Trophoblast cell (in vitro differentiated cells and primary cell): ENCODE results near the gene LPXN.

ENCODE experiments used
- DNase-seq, 2 donors: peaks; one replicate each; pipeline ENCODE4 v3.0.0-alpha.2; 2016
- H2AFZ ChIP-seq: 2 replicates; pipeline ENCODE4 v1.6.1; 2013; ENCODE audit warnings: low read length, moderate library complexity, mild to moderate bottlenecking; ENCODE audit not compliant: insufficient read depth, poor library complexity
- H2AK5ac ChIP-seq: 2 replicates; pipeline ENCODE4 v1.6.1; 2013; ENCODE audit warnings: mild to moderate bottlenecking, low read length
- H2BK120ac ChIP-seq: 2 replicates; pipeline ENCODE4 v1.6.1; 2013; ENCODE audit warnings: low read length, mild to moderate bottlenecking, moderate library complexity; ENCODE audit not compliant: insufficient read depth, poor library complexity
- H2BK12ac ChIP-seq: 2 replicates; pipeline ENCODE4 v1.6.1; 2013; ENCODE audit warnings: mild to moderate bottlenecking, low read length, moderate library complexity
- H2BK5ac ChIP-seq: 2 replicates; pipeline ENCODE4 v1.6.1; 2013; ENCODE audit warnings: low read length, low read depth, moderate library complexity, mild to moderate bottlenecking; ENCODE audit not compliant: poor library complexity
- H3K14ac ChIP-seq: 2 replicates; pipeline ENCODE4 v1.6.1; 2013; ENCODE audit warnings: mild to moderate bottlenecking, low read length
- H3K18ac ChIP-seq: 2 replicates; pipeline ENCODE4 v1.6.1; 2013; ENCODE audit warnings: mild to moderate bottlenecking, low read length
- H3K23ac ChIP-seq: 2 replicates; pipeline ENCODE4 v1.6.1; 2013; ENCODE audit warnings: low read length
- H3K27ac ChIP-seq: 2 replicates; pipeline ENCODE4 v1.5.1; 2013; ENCODE audit warnings: low read depth, mild to moderate bottlenecking, inconsistent platforms, low read length, moderate library complexity
- H3K27me3 ChIP-seq: 2 replicates; pipeline ENCODE4 v1.6.1; 2013; ENCODE audit warnings: inconsistent platforms, mild to moderate bottlenecking, low read length, moderate library complexity; ENCODE audit not compliant: insufficient read depth
- H3K36me3 ChIP-seq, 2 experiments: 1 replicate in 1 of 2; 2 replicates in 1 of 2; pipeline ENCODE4 v1.6.1; 2013; ENCODE audit warnings: low read length in 2 of 2, mild to moderate bottlenecking in 2 of 2, moderate library complexity in 1 of 2; ENCODE audit not compliant: insufficient read depth in 2 of 2, control insufficient read depth in 1 of 2
- H3K4ac ChIP-seq: 2 replicates; pipeline ENCODE4 v1.6.1; 2013; ENCODE audit warnings: low read depth, mild to moderate bottlenecking, low read length, moderate library complexity
- H3K4me1 ChIP-seq, 2 experiments: 1 replicate in 1 of 2; 2 replicates in 1 of 2; pipeline ENCODE4 v1.6.1; 2013; ENCODE audit warnings: low read length in 2 of 2, mild to moderate bottlenecking in 2 of 2, moderate library complexity in 1 of 2; ENCODE audit not compliant: insufficient read depth in 2 of 2, control insufficient read depth in 1 of 2
- H3K4me2 ChIP-seq: 2 replicates; pipeline ENCODE4 v1.6.1; 2013; ENCODE audit warnings: inconsistent platforms, mild to moderate bottlenecking, low read length, moderate library complexity
- H3K4me3 ChIP-seq: 2 replicates; pipeline ENCODE4 v1.5.1; 2013; ENCODE audit warnings: mild to moderate bottlenecking, low read depth, low read length, inconsistent platforms
- H3K79me1 ChIP-seq: one replicate; pipeline ENCODE4 v1.6.1; 2013; ENCODE audit warnings: low read length
- H3K79me2 ChIP-seq: 2 replicates; pipeline ENCODE4 v1.6.1; 2013; ENCODE audit warnings: low read length, mild to moderate bottlenecking; ENCODE audit not compliant: control insufficient read depth, insufficient read depth, poor library complexity
- H3K9ac ChIP-seq: 2 replicates; pipeline ENCODE4 v1.6.1; 2013; ENCODE audit warnings: mild to moderate bottlenecking, low read length
- H3K9me3 ChIP-seq: 2 replicates; pipeline ENCODE4 v1.6.1; 2013; ENCODE audit warnings: low read depth, mild to moderate bottlenecking, control low read depth, inconsistent platforms, low read length; ENCODE audit not compliant: insufficient read depth
- H4K12ac ChIP-seq: 2 replicates; pipeline ENCODE4 v1.6.1; 2013; ENCODE audit warnings: low read depth, mild to moderate bottlenecking, low read length, moderate library complexity
- H4K8ac ChIP-seq: 2 replicates; pipeline ENCODE4 v1.6.1; 2013; ENCODE audit warnings: low read depth, mild to moderate bottlenecking, low read length, moderate library complexity
- H4K91ac ChIP-seq: one replicate; pipeline ENCODE4 v1.6.1; 2013; ENCODE audit warnings: low read depth, mild to moderate bottlenecking, low read length, moderate library complexity
- WGBS: extraction: QIAGEN DNeasy Blood & Tissue Kit; methylation state at CpG from one replicate; pipeline ENCODE4 v1.1.7; 2013; ENCODE audit warnings: missing lambda C conversion rate; ENCODE audit not compliant: insufficient read length, insufficient coverage; ENCODE audit errors: extremely low coverage; 5-methylcytosine and 5-hydroxymethylcytosine counted together

Gene LPXN

DNA sequence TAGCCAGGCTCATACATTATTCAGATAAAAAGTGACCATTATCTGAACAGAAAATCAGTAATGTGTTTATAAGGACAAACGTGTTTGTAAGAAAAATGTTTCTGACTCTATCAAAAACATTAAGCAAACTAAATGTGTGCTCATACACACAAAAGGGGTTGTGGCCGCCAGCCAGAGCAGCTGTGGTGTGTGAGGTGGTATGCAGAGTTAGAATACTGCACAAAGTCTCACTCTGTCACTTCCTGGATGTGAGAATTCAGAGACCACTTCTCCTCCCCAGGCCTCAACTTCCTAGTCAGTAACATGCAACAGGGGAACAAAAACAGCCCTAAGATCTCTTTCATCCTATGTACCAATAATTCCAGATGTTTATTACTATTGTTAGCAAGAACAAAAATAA lies 77.2 kb downstream of the LPXN start:
- no peak overlapping the region for H2BK12ac ChIP-seq
- H2BK5ac ChIP-seq, result no peak overlapping the region
- no peak overlapping the region for H4K12ac ChIP-seq
- H3K9me3 ChIP-seq, result no peaks in the 10 kb centered on the region
- no peak overlapping the region for H2AFZ ChIP-seq
- no peak overlapping the region for H2BK120ac ChIP-seq
- no peaks in the 10 kb centered on the region for H3K79me2 ChIP-seq
- no peak overlapping the region for H4K8ac ChIP-seq
- no peak overlapping the region for H3K18ac ChIP-seq
- H3K79me1 ChIP-seq, result no peaks in the 10 kb centered on the region
- no peak overlapping the region for H3K4me2 ChIP-seq
- DNase-seq, result no peak
- H3K27ac ChIP-seq, result no peak overlapping the region
- no peaks in the 10 kb centered on the region for H3K27me3 ChIP-seq
- no peak overlapping the region for H4K91ac ChIP-seq
- no peaks in the 10 kb centered on the region for H3K36me3 ChIP-seq
- no peak overlapping the region for H2AK5ac ChIP-seq
- no peak overlapping the region for H3K14ac ChIP-seq
- H3K4me3 ChIP-seq, result no peak overlapping the region
- no peaks in the 10 kb centered on the region for H3K4me1 ChIP-seq
- WGBS, result no CpG with 5 or more reads among the region's 2 CpGs
- H3K4ac ChIP-seq, result no peak overlapping the region
- no peak overlapping the region for H3K23ac ChIP-seq
- no peak overlapping the region for H3K9ac ChIP-seq

DNA sequence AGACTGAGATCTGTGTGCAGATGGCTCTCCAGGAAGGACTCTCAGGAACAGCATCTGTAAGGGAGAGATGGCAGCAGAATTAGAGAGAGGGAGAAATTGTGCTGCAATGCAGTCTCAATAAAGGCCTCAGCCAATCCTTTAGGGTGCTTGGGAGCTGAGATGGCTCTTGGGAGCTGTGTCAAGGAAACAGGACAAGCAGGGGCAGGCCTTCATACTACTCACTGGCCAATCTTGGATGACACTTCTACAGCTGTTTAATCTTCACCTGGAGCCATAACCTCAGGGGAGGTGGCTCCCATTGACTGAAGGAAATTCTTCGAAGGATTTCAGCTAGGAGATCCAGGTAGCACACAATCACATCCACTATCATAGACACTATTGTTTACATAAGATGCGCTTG lies 77.7 kb downstream of the LPXN start:
- no peak overlapping the region for H3K23ac ChIP-seq
- no peak overlapping the region for H4K91ac ChIP-seq
- H3K18ac ChIP-seq, result no peak overlapping the region
- H3K4me1 ChIP-seq, result no peaks in the 10 kb centered on the region
- no peak overlapping the region for H4K8ac ChIP-seq
- no peaks in the 10 kb centered on the region for H3K79me1 ChIP-seq
- no peaks in the 10 kb centered on the region for H3K36me3 ChIP-seq
- H3K9ac ChIP-seq, result no peak overlapping the region
- H3K27me3 ChIP-seq, result no peaks in the 10 kb centered on the region
- H4K12ac ChIP-seq, result no peak overlapping the region
- no peak for DNase-seq
- no peak overlapping the region for H2BK12ac ChIP-seq
- no CpG with 5 or more reads among the region's 2 CpGs for WGBS
- H3K4me3 ChIP-seq, result no peak overlapping the region
- no peak overlapping the region for H3K4ac ChIP-seq
- no peak overlapping the region for H2BK120ac ChIP-seq
- H3K9me3 ChIP-seq, result no peaks in the 10 kb centered on the region
- no peak overlapping the region for H3K4me2 ChIP-seq
- H3K14ac ChIP-seq, result no peak overlapping the region
- H3K79me2 ChIP-seq, result no peaks in the 10 kb centered on the region
- no peak overlapping the region for H3K27ac ChIP-seq
- H2AK5ac ChIP-seq, result no peak overlapping the region
- no peak overlapping the region for H2BK5ac ChIP-seq
- H2AFZ ChIP-seq, result no peak overlapping the region

DNA sequence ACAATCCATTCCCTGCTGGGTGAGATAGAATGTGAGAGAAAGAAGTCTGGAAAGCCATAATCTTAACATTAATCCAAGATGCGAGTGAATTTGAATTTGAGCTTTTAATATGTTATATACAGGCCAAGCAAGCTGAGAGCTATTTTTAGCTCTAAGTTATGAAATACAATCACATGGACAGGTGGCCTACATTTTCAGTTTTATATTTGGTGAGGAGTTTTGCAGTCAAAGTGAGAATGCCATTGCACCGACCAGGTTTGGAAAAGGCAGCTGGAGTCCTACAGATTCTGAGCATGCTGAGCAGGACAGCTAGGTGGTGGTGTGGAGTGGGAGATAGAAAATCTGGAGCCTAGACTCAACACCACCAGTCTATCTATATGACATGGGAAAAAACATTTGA lies 79.8 kb downstream of the LPXN start:
- Histone ChIP-seq H3K14ac (no peak overlapping the region), H3K27ac (no peak overlapping the region), H2AK5ac (no peak overlapping the region), H2AFZ (no peak overlapping the region), H3K79me2 (no peaks in the 10 kb centered on the region), H3K4me2 (no peak overlapping the region), H3K79me1 (no peaks in the 10 kb centered on the region), H3K9ac (no peak overlapping the region), H3K18ac (no peak overlapping the region), H3K27me3 (no peaks in the 10 kb centered on the region), H3K23ac (no peak overlapping the region), H3K4me3 (no peak overlapping the region), H3K4ac (no peak overlapping the region), H4K91ac (no peak overlapping the region), H3K9me3 (no peaks in the 10 kb centered on the region), H4K12ac (no peak overlapping the region), H3K4me1 (no peaks in the 10 kb centered on the region), H2BK5ac (no peak overlapping the region), H3K36me3 (no peaks in the 10 kb centered on the region), H4K8ac (no peak overlapping the region), H2BK120ac (no peak overlapping the region), H2BK12ac (no peak overlapping the region)
- no peak for DNase-seq
- whole genome bisulfite sequencing, result no CpG with 5 or more reads among the region's 2 CpGs

DNA sequence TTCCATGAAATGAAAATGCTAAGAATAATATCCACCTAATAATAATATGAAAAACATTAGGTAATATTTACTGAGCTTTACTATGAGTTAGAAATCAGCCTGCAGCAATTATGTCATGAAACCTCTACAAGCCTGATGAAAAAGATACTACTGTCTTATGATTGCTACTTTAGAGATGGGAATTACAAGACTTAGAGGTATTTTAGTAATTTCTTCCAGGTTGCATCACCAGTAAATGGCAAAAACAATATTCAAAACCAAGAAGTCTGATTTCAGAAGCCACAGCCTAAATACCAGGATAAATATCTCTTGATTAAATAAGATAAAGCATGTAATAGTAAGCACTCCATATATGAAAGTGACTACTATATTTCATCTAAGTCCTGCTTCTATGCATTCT lies 81.6 kb downstream of the LPXN start:
- no peaks in the 10 kb centered on the region for H3K9me3 ChIP-seq
- no peak overlapping the region for H3K14ac ChIP-seq
- H3K4ac ChIP-seq, result no peak overlapping the region
- H3K4me1 ChIP-seq, result no peaks in the 10 kb centered on the region
- H2BK12ac ChIP-seq, result no peak overlapping the region
- H2AFZ ChIP-seq, result no peak overlapping the region
- H3K18ac ChIP-seq, result no peak overlapping the region
- H3K79me1 ChIP-seq, result no peaks in the 10 kb centered on the region
- H4K8ac ChIP-seq, result no peak overlapping the region
- H2AK5ac ChIP-seq, result no peak overlapping the region
- no peak overlapping the region for H4K91ac ChIP-seq
- H3K9ac ChIP-seq, result no peak overlapping the region
- no peak overlapping the region for H3K23ac ChIP-seq
- no peaks in the 10 kb centered on the region for H3K79me2 ChIP-seq
- no peak overlapping the region for H4K12ac ChIP-seq
- no peak overlapping the region for H3K4me2 ChIP-seq
- H3K36me3 ChIP-seq, result no peaks in the 10 kb centered on the region
- no peak overlapping the region for H3K27ac ChIP-seq
- no peak overlapping the region for H3K4me3 ChIP-seq
- H2BK120ac ChIP-seq, result no peak overlapping the region
- peak; percentile 35 to 87 for DNase-seq
- no peak overlapping the region for H2BK5ac ChIP-seq
- no peaks in the 10 kb centered on the region for H3K27me3 ChIP-seq

DNA sequence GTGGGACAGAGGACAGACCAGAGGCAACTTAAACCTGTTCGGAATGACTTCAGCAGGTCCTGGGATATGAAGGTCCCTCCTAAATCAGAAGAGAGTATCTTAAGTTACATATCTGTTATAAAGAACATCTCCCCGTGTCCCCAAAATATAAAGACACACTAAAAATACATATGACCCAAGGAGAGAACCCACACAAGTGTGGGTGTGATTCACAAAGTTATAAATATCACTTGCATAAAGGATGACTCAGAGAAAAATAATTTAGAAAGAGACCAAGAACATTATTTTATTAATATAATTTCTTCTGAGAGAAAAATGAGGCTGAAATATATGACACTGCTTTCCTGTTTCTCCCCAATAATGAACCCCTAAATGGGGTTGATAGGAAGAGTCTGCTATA lies 82.0 kb downstream of the LPXN start:
- Histone ChIP-seq H4K12ac (no peak overlapping the region), H3K27me3 (no peaks in the 10 kb centered on the region), H4K8ac (no peak overlapping the region), H3K4me3 (no peak overlapping the region), H4K91ac (no peak overlapping the region), H3K14ac (no peak overlapping the region), H3K27ac (no peak overlapping the region), H3K4me2 (no peak overlapping the region), H2BK12ac (no peak overlapping the region), H3K18ac (no peak overlapping the region), H3K9me3 (no peaks in the 10 kb centered on the region), H3K36me3 (no peaks in the 10 kb centered on the region), H3K9ac (no peak overlapping the region), H2BK5ac (no peak overlapping the region), H3K4me1 (no peaks in the 10 kb centered on the region), H3K79me1 (no peaks in the 10 kb centered on the region), H3K79me2 (no peaks in the 10 kb centered on the region), H2AK5ac (no peak overlapping the region), H3K4ac (no peak overlapping the region), H2BK120ac (no peak overlapping the region), H2AFZ (no peak overlapping the region), H3K23ac (no peak overlapping the region)
- no CpG with 5 or more reads among the region's 2 CpGs for WGBS
- no peak for DNase-seq
